Measurements from ENCODE around the gene TSPAN32.

Gene TSPAN32

GRCh38 chr11:2271077-2271326 is 30.8 kb upstream of the TSPAN32 start:
- no peaks in the 10 kb centered on the region for H3K4me1 ChIP-seq (ENCODE audit: control insufficient read depth, insufficient read depth, low read length)
- H3K27ac ChIP-seq (ENCODE audit: extremely low read depth, low read depth, low read length), result no peak overlapping the region
- no peak overlapping the region for H3K4me3 ChIP-seq (ENCODE audit: low read depth, low read length)
- CTCF ChIA-PET, result no interaction called here
- TF ChIP-seq ZNF157 (tag by site-specific recombination; IDR thresholded peaks at IDR 0.05) (no peak), ZNF23 (tag by site-specific recombination; IDR thresholded peaks at IDR 0.05; ENCODE audit: borderline replicate concordance) (no peak), ZNF521 (tag by site-specific recombination; IDR thresholded peaks at IDR 0.05) (no peak), ZBTB6 (tag by site-specific recombination; IDR thresholded peaks at IDR 0.05) (no peak), RBAK (tag by site-specific recombination; IDR thresholded peaks at IDR 0.05) (no peak), ZNF280D (tag by site-specific recombination; IDR thresholded peaks at IDR 0.05) (no peak), ZNF350 (tag by site-specific recombination; IDR thresholded peaks at IDR 0.05) (no peak), ZNF391 (tag by site-specific recombination; IDR thresholded peaks at IDR 0.05; ENCODE audit: borderline replicate concordance, low read depth) (no peak), ZNF596 (tag by site-specific recombination; IDR thresholded peaks at IDR 0.05) (no peak), GLIS2 (tag by site-specific recombination; IDR thresholded peaks at IDR 0.05) (no peak), ZSCAN5A (tag by site-specific recombination; IDR thresholded peaks at IDR 0.05) (no peak), ZNF624 (tag by site-specific recombination; IDR thresholded peaks at IDR 0.05) (no peak), ZNF639 (tag by site-specific recombination; IDR thresholded peaks at IDR 0.05) (no peak), ZFP37 (tag by site-specific recombination; IDR thresholded peaks at IDR 0.05) (no peak), EGR2 (tag by site-specific recombination; IDR thresholded peaks at IDR 0.05; ENCODE audit: low read depth) (no peak), ZNF274 (IDR thresholded peaks at IDR 0.05; ENCODE audit: low read length) (no peak), ZNF274 (tag by site-specific recombination; IDR thresholded peaks at IDR 0.05; ENCODE audit: borderline replicate concordance) (no peak), YY1 (tag by site-specific recombination; IDR thresholded peaks at IDR 0.05) (no peak)
- no peaks in the 10 kb centered on the region for H3K9me3 ChIP-seq (ENCODE audit: control insufficient read depth, insufficient read depth, low read depth, low read length)
- POLR2A ChIA-PET, result no interaction called here
- H3K36me3 ChIP-seq (ENCODE audit: control insufficient read depth in 2 of 2, insufficient read depth in 1 of 2, low read length in 2 of 2), result no peaks in the 10 kb centered on the region

GRCh38 chr11:2271327-2272227 is 30.2 kb upstream of the TSPAN32 start:
- Histone ChIP-seq H3K4me3 (ENCODE audit: low read depth, low read length) (no peak overlapping the region), H3K4me1 (ENCODE audit: control insufficient read depth, insufficient read depth, low read length) (no peaks in the 10 kb centered on the region), H3K9me3 (ENCODE audit: control insufficient read depth, insufficient read depth, low read depth, low read length) (no peaks in the 10 kb centered on the region), H3K27ac (ENCODE audit: extremely low read depth, low read depth, low read length) (no peak overlapping the region), H3K36me3 (ENCODE audit: control insufficient read depth in 2 of 2, insufficient read depth in 1 of 2, low read length in 2 of 2) (no peaks in the 10 kb centered on the region)
- TF ChIP-seq HIC1 (tag by site-specific recombination; IDR thresholded peaks at IDR 0.05) (no peak), ZNF280C (tag by site-specific recombination; IDR thresholded peaks at IDR 0.05) (no peak), KLF1 (tag by site-specific recombination; IDR thresholded peaks at IDR 0.05) (no peak), ZSCAN30 (tag by site-specific recombination; IDR thresholded peaks at IDR 0.05) (no peak), ZNF701 (tag by site-specific recombination; IDR thresholded peaks at IDR 0.05) (no peak)
- ChIA-PET CTCF (no interaction called here), POLR2A (no interaction called here)
